GM11168 (cell line): ENCODE data around the gene PLXNB2.

Experiments used
- in situ Hi-C: fragments of 300-500 bp; cut with MboI; formaldehyde crosslinking; loops from one replicate; pipeline ENCODE4 v1.12.0; 2022; ENCODE audit warnings: low sequenced_read_pairs; ENCODE audit not compliant: unreplicated experiment

The PLXNB2 gene

DNA sequence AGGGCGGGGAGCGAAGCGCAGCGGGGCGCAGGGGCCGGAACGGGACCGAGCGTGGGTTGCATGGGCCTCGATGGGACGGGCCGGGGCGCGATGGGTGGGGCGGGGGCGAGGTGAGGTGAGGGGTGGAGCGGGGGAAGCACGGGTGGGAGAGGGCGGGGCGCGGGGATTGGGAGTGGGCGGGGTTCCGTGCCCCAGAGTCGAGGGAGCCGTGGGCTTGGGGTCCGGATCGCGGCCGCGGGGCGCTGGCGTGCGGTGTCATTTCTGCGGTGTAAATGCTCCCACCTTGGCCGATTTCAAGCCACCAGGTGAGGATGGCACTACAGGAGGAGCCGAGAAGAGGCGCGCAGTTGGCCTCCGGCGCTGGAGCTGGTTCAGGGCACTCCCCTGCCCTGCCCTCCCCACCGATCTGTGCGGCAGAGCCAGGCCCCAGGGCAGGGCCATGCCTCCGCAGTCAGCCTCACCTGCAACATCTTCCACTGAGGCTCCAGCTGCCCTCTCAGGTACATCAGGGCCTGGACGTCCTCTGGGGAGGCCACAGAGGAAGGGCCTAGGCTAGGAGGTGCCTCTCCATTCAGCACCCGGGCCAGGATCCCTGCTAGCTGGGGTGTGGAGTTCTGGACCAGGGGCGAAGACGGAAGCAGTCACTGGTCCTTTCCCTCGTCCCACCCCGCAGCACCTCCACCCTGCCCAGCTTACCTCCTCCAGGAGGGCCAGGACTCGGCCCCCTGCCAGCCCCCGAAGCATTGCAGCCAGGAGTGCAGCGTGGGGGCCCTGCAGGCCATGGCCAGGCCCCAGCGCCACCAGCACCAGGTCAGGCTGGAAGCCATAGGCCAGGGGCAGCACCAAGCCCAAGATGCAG is 62.0 kb downstream of the PLXNB2 start:
- in situ Hi-C loops: no loop called here

DNA sequence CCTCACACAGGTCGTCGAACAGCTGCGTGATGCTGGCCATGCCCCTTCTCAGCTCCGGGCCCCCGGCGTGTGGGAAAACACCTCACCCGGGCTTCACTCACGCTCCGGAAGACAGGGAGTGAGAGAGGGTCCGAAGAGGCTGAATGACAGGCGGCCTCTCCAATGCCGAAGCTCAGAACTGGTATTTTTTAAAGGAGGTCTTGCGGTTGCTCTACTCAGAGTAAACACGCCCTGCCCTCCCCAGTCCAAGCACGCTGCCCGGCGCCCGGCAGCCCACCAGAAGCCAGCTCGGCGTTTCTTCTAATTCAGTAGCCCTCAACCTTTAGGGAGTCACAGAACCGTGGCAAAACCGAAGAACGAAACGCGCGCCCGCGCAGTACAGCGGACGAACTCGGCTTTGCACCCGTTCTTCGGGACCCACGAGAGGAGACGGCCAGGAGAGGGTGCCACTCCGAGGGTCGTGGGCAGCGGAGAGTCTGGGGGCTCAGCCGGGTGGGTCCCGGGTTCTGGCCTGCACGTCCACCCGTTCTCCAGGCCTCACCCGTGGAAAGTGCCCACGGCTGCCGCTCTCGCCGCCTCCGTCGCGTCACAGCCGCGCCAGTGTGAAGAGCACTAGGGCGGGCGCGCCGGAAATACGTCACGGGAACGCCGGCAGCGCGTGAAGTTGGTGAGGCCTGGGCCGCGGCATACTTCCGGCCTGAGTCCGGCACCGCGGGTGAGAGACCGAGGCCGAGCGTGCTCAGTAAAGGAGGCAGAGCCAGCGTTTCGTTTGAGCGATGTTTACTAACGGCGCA is 62.8 kb downstream of the PLXNB2 start, which contains the start of gene TUBGCP6:
TUBGCP6 (minus strand) TSS at position 604 of the 794 bp plus-strand sequence; CDS start at position 40, 564 bp downstream.
- in situ Hi-C loops: no loop called here

- in situ Hi-C loops: no loop called here
Observed at GRCh38 chr22:50243685-50244419, 63.6 kb downstream of the PLXNB2 start.

- in situ Hi-C loops: no loop called here
Observed at GRCh38 chr22:50242406-50242949, 65.0 kb downstream of the PLXNB2 start.

DNA sequence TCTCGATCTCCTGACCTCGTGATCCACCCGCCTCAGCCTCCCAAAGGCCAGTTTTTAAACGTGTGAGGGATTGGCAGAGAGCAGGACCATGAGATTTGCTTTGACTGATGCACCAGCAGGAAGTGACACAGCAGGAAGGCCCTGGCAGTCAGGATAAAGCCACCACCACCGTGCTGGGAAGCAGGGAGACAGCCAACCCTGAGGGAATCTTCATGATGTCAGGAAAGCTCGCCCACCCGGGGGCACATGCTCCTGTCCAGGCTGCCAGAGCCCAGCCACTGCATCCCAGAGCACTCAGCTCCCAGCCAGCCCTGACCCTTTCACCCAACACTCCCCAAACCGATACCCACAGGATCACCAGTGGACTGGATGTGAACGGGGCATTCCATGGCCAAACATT is 68.7 kb downstream of the PLXNB2 start:
- in situ Hi-C loops: no loop called here

DNA sequence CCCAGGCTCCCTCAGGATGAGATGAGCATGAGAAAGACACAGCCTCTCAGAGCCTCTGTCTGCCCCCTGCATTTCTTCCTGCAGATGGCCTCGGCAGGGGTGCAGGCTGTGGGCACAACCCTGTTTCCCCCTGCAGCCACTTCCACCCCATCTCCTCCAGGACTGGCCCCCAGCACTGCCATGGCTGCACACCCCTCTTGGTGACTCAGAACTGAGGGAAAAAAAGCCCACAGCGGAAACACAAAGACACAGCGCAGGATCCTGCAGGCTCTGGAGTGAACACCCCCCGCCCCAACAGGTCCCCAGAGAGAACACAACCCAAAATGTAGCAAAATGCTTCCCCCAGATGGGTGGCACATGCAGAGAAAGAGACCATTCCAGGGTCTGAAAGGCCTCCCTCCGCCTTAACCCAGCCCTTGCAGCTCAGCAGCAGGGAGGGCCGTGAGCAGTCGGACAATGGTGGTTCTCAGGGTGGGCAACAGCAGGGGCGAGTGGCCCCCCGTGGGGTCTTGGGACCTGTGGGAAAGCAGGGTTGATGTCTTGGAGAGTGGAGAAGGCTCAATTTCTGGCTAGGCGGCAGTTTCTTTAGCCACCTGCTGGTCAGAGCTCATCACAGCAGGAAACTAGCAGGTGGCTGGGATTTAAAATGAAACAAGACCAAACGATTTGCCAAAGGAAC is 70.6 kb downstream of the PLXNB2 start:
- in situ Hi-C loops: no loop called here

- in situ Hi-C loops: no loop called here
Observed at GRCh38 chr22:50233223-50233622, 74.2 kb downstream of the PLXNB2 start.

DNA sequence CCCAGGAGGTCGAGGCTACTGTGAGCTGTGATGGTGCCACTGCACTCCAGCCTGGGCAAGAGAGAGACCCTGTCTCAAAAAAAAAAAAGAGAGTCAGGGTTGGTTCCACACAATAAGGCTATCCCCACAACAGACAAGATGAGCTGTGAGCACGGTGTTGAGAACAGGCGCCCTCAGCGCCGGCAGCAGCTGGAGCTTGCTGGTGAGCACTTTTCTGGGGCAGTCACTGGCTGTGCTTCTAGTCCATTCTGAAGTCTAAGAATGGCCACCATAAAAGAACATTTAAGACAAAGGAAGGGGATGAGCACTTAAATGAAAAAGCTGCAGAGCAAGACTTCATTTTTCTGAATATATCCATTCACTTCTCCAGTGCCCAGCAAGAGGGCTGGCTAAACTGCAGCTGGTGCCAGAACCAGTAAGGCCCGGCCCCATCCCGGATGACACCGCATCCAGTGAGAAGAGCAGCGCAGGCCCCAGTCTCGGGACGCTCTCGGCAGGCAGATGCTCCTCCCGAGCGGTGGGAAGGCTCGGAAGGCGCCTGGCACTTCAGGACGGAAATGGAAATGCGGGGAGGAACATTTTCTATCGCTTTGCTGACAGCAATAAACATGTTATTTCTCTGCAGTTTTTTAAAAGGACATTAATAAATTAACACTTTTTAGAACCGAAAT is 74.8 kb downstream of the PLXNB2 start:
- in situ Hi-C loops: no loop called here

- in situ Hi-C loops: no loop called here
Observed at GRCh38 chr22:50229370-50229769, 78.1 kb downstream of the PLXNB2 start.

DNA sequence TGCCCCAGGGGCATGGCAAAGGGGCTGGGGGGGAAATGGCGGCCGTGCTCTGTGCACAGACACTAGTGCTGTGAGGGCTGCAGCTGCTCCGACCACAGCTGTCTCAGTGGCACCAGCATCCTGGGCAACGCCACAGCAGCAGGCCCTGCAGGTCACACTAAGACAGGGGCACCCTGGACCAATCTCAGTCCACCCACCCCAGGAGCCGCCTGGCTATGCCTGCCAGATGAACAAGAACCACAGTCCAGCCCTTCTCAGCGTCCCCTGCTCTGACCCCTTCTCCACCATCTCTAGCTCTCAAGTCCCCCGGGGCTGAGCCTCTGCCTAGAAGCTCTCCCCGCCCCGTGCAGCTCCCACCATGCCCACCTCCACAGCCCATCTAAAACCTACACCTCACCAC is 79.1 kb downstream of the PLXNB2 start:
- in situ Hi-C loops: no loop called here

DNA sequence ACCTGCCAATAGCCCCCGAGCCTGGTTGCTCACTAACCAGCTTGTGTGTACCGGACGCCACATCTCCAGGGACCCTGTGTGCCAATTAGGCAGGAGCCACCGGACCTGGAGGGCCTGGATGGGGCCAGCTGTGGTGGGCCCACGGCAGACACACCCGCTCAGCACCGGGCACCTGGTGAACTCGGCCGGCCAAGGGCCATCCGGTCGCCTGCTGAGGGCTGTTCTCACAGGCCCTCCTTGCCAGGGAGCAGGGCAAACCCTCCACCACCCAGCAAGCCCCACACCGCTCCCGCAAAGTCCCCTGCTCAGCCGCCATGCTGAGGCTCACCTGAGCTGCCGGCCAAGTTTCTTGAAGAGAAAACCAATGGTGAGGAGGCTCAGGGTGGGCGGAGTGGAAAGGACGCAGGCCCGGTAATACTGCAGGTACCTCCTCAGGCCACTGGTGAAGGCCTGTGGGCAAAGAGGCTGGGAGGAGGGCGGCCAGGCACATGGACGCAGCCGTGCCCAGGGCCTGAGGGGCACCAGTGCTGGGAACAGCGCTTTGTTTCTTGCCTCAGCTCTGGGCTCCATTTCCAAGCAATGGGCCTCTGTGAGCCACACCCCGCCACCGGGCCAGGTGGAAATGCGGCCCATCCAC is 79.7 kb downstream of the PLXNB2 start:
- in situ Hi-C loops: no loop called here

DNA sequence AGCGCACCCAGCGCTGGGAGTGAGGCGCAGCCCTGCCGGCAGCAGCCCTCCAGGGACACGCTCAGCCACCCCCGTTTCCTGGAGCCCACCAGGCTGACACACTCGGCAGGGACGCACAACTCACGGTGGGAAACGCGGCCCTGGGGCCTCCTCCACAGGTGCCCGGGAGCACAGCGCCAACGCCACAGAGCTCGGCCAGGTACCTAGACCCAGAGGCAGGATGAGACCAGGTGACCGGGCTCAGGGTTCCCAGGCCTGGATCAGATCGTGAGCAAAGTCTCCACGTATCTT is 80.6 kb downstream of the PLXNB2 start:
- in situ Hi-C loops: no loop called here

DNA sequence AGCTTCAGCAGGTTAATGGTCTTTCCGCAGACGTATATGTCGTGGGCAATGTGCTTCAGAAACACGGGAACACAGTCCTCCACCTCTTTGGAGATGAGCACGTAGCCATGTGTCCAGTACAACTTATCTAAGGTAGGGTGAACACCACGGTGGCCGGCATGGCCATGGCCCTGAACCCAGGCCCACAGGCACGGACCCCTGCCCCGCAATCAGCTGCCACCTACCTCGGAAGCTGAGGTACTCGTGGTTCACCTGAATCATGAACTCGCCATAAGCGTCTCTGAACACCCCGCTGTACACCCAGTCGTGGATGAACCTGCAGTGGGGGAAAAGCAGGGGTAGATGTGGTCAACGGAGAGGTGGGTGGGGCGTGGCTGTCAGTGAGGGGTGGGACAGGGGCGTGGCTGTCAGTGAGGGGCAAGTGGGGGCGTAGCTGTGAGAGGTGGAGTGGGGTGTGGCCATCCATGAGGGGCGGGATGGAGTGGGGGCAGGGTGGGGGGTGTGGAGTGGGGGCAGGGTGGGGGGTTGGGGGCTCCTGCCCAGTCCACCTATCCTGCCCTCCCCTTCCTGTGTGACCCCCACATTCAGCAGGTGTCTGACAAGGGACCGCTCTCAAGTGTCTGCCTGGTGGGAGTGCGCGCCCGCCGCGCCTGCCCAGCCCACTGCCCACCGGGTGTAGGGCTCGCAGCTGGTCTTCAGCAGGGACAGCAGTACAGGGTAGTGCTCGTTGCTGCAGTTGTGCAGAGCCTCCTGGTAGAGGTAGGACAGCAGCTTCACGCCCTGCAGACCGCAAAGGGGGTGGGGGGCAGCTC is 81.2 kb downstream of the PLXNB2 start:
- in situ Hi-C loops: no loop called here

- in situ Hi-C loops: no loop called here
Observed at GRCh38 chr22:50225200-50225969, 82.1 kb downstream of the PLXNB2 start.
